ENCODE data around the gene MTMR3.

GRCh38 chr22:30013201-30013600, 130.2 kb downstream of the MTMR3 start:
- TF ChIP-seq REST (IDR thresholded peaks at IDR 0.05) (no peak), GABPA (IDR thresholded peaks at IDR 0.05 in 1 of 2, conservative IDR thresholded peaks at IDR 0.05 in 1 of 2) (no peak), CTCF (IDR thresholded peaks at IDR 0.05; ENCODE audit: low read depth, low read length, missing input control) (no peak), ATF3 (IDR thresholded peaks at IDR 0.05) (no peak), YY1 (IDR thresholded peaks at IDR 0.05) (no peak), TAF1 (conservative IDR thresholded peaks at IDR 0.05) (no peak), JUND (IDR thresholded peaks at IDR 0.05) (no peak), EGR1 (IDR thresholded peaks at IDR 0.05; ENCODE audit: low read depth in 2 of 2) (no peak), MAX (IDR thresholded peaks at IDR 0.05) (no peak), RXRA (IDR thresholded peaks at IDR 0.05) (no peak)
